ENCODE measurements around the gene CD200R1.

- no peak for TF ChIP-seq CTCF (IDR thresholded peaks at IDR 0.05)
- TF ChIP-seq POLR2A (IDR thresholded peaks at IDR 0.05): no peak
Measured at GRCh38 chr3:112875561-112875960, 99.3 kb downstream of the CD200R1 start.
